B cell (primary cell): ENCODE measurements around the gene BSND.

Source experiments
- EZH2 ChIP-seq: IDR thresholded peaks from 2 replicates; pipeline ENCODE4 v1.6.1; 2012; ENCODE audit warnings: borderline replicate concordance, low read depth, mild to moderate bottlenecking, moderate library complexity, low read length; ENCODE audit not compliant: insufficient read depth, poor library complexity, severe bottlenecking
- TF ChIP-seq, protein P1 (sequence below): fragments of 200-600 bp; IDR thresholded peaks from one replicate; pipeline ENCODE4 v1.8.0; 2022; ENCODE audit warnings: antibody characterized with exemption, mild to moderate bottlenecking

DNA sequence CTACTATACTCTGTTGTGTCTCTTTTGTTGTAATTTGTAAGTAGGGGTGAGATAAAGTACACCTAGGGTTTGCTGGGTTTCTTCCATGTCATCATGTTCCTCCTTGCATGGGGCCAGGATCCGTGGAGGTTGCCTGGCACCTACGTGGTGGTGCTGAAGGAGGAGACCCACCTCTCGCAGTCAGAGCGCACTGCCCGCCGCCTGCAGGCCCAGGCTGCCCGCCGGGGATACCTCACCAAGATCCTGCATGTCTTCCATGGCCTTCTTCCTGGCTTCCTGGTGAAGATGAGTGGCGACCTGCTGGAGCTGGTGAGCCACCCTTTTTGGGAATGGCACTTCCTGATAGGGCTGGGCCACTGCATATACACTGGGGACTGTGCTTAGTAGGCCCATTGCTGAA, 45.0 kb downstream of the BSND start:
- TF ChIP-seq EZH2: no peak
- TF ChIP-seq, protein P1, sequence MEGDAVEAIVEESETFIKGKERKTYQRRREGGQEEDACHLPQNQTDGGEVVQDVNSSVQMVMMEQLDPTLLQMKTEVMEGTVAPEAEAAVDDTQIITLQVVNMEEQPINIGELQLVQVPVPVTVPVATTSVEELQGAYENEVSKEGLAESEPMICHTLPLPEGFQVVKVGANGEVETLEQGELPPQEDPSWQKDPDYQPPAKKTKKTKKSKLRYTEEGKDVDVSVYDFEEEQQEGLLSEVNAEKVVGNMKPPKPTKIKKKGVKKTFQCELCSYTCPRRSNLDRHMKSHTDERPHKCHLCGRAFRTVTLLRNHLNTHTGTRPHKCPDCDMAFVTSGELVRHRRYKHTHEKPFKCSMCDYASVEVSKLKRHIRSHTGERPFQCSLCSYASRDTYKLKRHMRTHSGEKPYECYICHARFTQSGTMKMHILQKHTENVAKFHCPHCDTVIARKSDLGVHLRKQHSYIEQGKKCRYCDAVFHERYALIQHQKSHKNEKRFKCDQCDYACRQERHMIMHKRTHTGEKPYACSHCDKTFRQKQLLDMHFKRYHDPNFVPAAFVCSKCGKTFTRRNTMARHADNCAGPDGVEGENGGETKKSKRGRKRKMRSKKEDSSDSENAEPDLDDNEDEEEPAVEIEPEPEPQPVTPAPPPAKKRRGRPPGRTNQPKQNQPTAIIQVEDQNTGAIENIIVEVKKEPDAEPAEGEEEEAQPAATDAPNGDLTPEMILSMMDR: no peak
